K562 (cell line): Measurements from ENCODE around the gene TMEM203. TPM values are rescaled to one million over a fixed set of nuclear protein-coding genes. Genes with fewer than 3 reads are reported as not detected.
A peak's percentile ranks its signal among the peaks of the same experiment; 100 is the strongest.

Experiments used
- EGR1 ChIP-seq: fragments of 450-650 bp; conservative IDR thresholded peaks from 2 replicates; pipeline ENCODE4 v1.6.1; 2017; ENCODE audit warnings: mild to moderate bottlenecking
- FOSL1 ChIP-seq: fragments of 200-800 bp; sonication (Bioruptor generic); conservative IDR thresholded peaks from 2 replicates; pipeline ENCODE4 v1.6.1; 2016; ENCODE audit warnings: missing genetic modification characterization, missing compliant biosample characterization
- GATAD2A ChIP-seq: fragments of 450-650 bp; IDR thresholded peaks from 2 replicates; pipeline ENCODE4 v1.6.1; 2017
- MAFF ChIP-seq: IDR thresholded peaks from 2 replicates; pipeline ENCODE4 v1.6.1; 2012; ENCODE audit warnings: low read length, improper control_type of control experiment
- NCOA6 ChIP-seq: fragments of 450-650 bp; IDR thresholded peaks from 2 replicates; pipeline ENCODE4 v1.6.1; 2017; ENCODE audit warnings: mild to moderate bottlenecking
- NEUROD1 ChIP-seq: fragments of 150-350 bp; IDR thresholded peaks from 2 replicates; pipeline ENCODE4 v1.6.1; 2014; ENCODE audit warnings: borderline replicate concordance, low read length, low read depth; ENCODE audit not compliant: partially characterized antibody
- PCBP1 ChIP-seq: fragments of 200-400 bp; formaldehyde crosslinking; IDR thresholded peaks from 2 replicates; pipeline ENCODE4 v1.6.1; 2018; ENCODE audit warnings: mild to moderate bottlenecking, low read depth, low read length; ENCODE audit not compliant: poor library complexity, severe bottlenecking
- PRMT5 ChIP-seq: sonication (generic); formaldehyde crosslinking; IDR thresholded peaks from 2 replicates; pipeline ENCODE4 v1.5.0; 2020; ENCODE audit warnings: missing genetic modification reagents
- PTTG1 ChIP-seq: fragments of 450-650 bp; IDR thresholded peaks from 2 replicates; pipeline ENCODE4 v1.6.1; 2016; ENCODE audit warnings: low read depth, mild to moderate bottlenecking, missing genetic modification characterization, missing compliant biosample characterization
- RFX5 ChIP-seq: IDR thresholded peaks from 2 replicates; pipeline ENCODE4 v1.6.1; 2011; ENCODE audit warnings: low read depth, mild to moderate bottlenecking, improper control_type of control experiment, low read length
- SIN3B ChIP-seq: fragments of 450-650 bp; IDR thresholded peaks from 2 replicates; pipeline ENCODE4 v1.6.1; 2017; ENCODE audit warnings: low read depth, mild to moderate bottlenecking, moderate library complexity
- SMARCE1 ChIP-seq: fragments of 450-650 bp; IDR thresholded peaks from 2 replicates; pipeline ENCODE4 v1.7.1; 2016; ENCODE audit warnings: mild to moderate bottlenecking
- YBX1 ChIP-seq: fragments of 450-650 bp; IDR thresholded peaks from 2 replicates; pipeline ENCODE4 v1.7.1; 2016; ENCODE audit warnings: mild to moderate bottlenecking
- ZBTB7A ChIP-seq: IDR thresholded peaks from 2 replicates; pipeline ENCODE4 v1.6.1; 2011; ENCODE audit warnings: low read depth, mild to moderate bottlenecking, low read length, moderate library complexity, borderline replicate concordance; ENCODE audit not compliant: control insufficient read depth
- ZNF134 ChIP-seq: fragments of 250-450 bp; sonication (Bioruptor Pico); conservative IDR thresholded peaks from 2 replicates; pipeline ENCODE4 v1.4.0; 2020
- ZNF282 ChIP-seq: sonication (generic); formaldehyde crosslinking; IDR thresholded peaks from 2 replicates; pipeline ENCODE4 v1.8.1; 2023; ENCODE audit warnings: missing genetic modification reagents
- polyA plus RNA-seq, 8 experiments: library from polyadenylated mRNA; depleted of rRNA in 4 of 8; stranded (reverse) in 5 of 8; unstranded in 3 of 8; fragments of >200 nt; fragmentation: Nextera tagmentation in 2 of 8; fragmentation: Illumina TruSeq in 1 of 8; extraction: Ambion mirVana in 2 of 8; extraction: Trizol in 1 of 8; gene quantifications; 2 replicates each; pipeline versions ENCODE4 v1.2.1 to v1.2.3, GENCODE V29; 2011 to 2014; ENCODE audit warnings: inconsistent platforms in 1 of 8, missing spikeins in 1 of 8
- total RNA-seq, 7 experiments: library from RNA; depleted of rRNA in 6 of 7; stranded (reverse); fragments of >200 nt in 6 of 7; fragmentation: Illumina TruSeq in 2 of 7; extraction: Trizol in 2 of 7; gene quantifications; 2 replicates each; pipeline versions ENCODE4 v1.2.1 to v1.2.3, GENCODE V29; 2011 to 2021; ENCODE audit warnings: low replicate concordance in 1 of 7
- TF ChIP-seq, protein P1 (sequence below): fragments of 450-650 bp; formaldehyde crosslinking; IDR thresholded peaks from 2 replicates; pipeline ENCODE4 v1.4.0; 2022; ENCODE audit warnings: missing genetic modification characterization
- TF ChIP-seq, protein P2 (sequence below): conservative IDR thresholded peaks from 2 replicates; pipeline ENCODE4 v1.6.1; 2011; ENCODE audit warnings: low read depth, mild to moderate bottlenecking, low read length; ENCODE audit not compliant: control insufficient read depth
- TF ChIP-seq, protein P3 (sequence below): fragments of 250-450 bp; sonication (Bioruptor Pico); IDR thresholded peaks from 2 replicates; pipeline ENCODE4 v1.4.0; 2020; ENCODE audit warnings: mild to moderate bottlenecking
- TF ChIP-seq, protein P4 (sequence below): fragments of 250-450 bp; sonication (Bioruptor Pico); IDR thresholded peaks from 2 replicates; pipeline ENCODE4 v1.8.0; 2021; ENCODE audit warnings: moderate library complexity, mild to moderate bottlenecking, inconsistent platforms
- TF ChIP-seq, protein P5 (sequence below): fragments of 450-650 bp; IDR thresholded peaks from 2 replicates; pipeline ENCODE4 v1.6.1; 2017; ENCODE audit warnings: antibody characterized with exemption, mild to moderate bottlenecking

TMEM203 gene
- total and polyA plus RNA-seq, 9 of the 15 experiments (the other 6 are each of a cell fraction or from before 2014, with no cell fraction given): 8.8 to 59.5 (median 37.6) TPM

DNA sequence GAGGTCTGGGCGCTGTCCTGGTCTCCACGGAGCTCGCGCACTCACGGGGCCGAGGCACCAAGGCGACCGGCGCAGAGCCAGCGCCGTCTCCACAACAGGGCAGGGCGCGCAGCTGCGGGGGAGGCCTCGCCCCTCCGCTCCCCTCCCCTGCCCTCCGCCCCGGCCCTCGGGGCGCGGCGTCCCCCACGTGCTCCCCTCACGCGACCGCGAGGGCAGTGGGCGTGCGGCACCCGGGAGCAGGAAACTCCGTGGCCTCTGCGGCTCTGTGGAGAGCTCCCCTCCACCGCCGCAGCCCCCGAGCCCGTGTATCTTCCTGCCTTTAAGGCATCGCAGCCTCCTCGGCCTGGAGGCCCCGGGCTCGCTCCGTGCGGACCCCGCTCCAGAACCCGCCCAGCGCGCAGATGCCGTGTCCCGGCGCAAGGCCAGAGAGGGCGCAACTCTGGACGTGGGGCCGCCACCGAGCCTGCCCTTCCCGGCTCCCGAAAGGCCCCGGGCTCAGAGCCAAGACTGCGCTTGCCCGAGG lies 34.9 kb upstream of the TMEM203 start (continued):
- TF ChIP-seq GATAD2A (peak; percentile 92; the same call in 1 of the 2 replicates), PRMT5 (no peak), MAFF (no peak), RFX5 (no peak), ZBTB7A (peak; percentile 97), PCBP1 (peak; percentile 49), PTTG1 (tag) (no peak), SMARCE1 (no peak), NCOA6 (no peak), SIN3B (no peak), NEUROD1 (no peak), YBX1 (no peak), FOSL1 (tag) (no peak; the same call in 1 of the 2 replicates), ZNF282 (CRISPR knock-in tag) (0 out of 2 replicates have a peak, but pooled peaks have one; percentile 72), EGR1 (peak; percentile 78), ZNF134 (CRISPR knock-in tag) (no peak; the same call in 1 of the 2 replicates)
- TF ChIP-seq, protein P1, sequence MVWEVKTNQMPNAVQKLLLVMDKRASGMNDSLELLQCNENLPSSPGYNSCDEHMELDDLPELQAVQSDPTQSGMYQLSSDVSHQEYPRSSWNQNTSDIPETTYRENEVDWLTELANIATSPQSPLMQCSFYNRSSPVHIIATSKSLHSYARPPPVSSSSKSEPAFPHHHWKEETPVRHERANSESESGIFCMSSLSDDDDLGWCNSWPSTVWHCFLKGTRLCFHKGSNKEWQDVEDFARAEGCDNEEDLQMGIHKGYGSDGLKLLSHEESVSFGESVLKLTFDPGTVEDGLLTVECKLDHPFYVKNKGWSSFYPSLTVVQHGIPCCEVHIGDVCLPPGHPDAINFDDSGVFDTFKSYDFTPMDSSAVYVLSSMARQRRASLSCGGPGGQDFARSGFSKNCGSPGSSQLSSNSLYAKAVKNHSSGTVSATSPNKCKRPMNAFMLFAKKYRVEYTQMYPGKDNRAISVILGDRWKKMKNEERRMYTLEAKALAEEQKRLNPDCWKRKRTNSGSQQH: peak; percentile 84; the same call in 1 of the 2 replicates
- TF ChIP-seq, protein P2, sequence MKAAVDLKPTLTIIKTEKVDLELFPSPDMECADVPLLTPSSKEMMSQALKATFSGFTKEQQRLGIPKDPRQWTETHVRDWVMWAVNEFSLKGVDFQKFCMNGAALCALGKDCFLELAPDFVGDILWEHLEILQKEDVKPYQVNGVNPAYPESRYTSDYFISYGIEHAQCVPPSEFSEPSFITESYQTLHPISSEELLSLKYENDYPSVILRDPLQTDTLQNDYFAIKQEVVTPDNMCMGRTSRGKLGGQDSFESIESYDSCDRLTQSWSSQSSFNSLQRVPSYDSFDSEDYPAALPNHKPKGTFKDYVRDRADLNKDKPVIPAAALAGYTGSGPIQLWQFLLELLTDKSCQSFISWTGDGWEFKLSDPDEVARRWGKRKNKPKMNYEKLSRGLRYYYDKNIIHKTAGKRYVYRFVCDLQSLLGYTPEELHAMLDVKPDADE: peak; percentile 76
- TF ChIP-seq, protein P3, sequence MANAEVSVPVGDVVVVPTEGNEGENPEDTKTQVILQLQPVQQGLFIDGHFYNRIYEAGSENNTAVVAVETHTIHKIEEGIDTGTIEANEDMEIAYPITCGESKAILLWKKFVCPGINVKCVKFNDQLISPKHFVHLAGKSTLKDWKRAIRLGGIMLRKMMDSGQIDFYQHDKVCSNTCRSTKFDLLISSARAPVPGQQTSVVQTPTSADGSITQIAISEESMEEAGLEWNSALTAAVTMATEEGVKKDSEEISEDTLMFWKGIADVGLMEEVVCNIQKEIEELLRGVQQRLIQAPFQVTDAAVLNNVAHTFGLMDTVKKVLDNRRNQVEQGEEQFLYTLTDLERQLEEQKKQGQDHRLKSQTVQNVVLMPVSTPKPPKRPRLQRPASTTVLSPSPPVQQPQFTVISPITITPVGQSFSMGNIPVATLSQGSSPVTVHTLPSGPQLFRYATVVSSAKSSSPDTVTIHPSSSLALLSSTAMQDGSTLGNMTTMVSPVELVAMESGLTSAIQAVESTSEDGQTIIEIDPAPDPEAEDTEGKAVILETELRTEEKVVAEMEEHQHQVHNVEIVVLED (CRISPR knock-in tag): peak; percentile 70
- TF ChIP-seq, protein P4, sequence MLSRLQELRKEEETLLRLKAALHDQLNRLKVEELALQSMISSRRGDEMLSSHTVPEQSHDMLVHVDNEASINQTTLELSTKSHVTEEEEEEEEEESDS: no peak
- TF ChIP-seq, protein P5, sequence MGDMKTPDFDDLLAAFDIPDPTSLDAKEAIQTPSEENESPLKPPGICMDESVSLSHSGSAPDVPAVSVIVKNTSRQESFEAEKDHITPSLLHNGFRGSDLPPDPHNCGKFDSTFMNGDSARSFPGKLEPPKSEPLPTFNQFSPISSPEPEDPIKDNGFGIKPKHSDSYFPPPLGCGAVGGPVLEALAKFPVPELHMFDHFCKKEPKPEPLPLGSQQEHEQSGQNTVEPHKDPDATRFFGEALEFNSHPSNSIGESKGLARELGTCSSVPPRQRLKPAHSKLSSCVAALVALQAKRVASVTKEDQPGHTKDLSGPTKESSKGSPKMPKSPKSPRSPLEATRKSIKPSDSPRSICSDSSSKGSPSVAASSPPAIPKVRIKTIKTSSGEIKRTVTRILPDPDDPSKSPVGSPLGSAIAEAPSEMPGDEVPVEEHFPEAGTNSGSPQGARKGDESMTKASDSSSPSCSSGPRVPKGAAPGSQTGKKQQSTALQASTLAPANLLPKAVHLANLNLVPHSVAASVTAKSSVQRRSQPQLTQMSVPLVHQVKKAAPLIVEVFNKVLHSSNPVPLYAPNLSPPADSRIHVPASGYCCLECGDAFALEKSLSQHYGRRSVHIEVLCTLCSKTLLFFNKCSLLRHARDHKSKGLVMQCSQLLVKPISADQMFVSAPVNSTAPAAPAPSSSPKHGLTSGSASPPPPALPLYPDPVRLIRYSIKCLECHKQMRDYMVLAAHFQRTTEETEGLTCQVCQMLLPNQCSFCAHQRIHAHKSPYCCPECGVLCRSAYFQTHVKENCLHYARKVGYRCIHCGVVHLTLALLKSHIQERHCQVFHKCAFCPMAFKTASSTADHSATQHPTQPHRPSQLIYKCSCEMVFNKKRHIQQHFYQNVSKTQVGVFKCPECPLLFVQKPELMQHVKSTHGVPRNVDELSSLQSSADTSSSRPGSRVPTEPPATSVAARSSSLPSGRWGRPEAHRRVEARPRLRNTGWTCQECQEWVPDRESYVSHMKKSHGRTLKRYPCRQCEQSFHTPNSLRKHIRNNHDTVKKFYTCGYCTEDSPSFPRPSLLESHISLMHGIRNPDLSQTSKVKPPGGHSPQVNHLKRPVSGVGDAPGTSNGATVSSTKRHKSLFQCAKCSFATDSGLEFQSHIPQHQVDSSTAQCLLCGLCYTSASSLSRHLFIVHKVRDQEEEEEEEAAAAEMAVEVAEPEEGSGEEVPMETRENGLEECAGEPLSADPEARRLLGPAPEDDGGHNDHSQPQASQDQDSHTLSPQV: no peak
